Putamen (tissue), 1 donor: Measurements from ENCODE around the gene STK38L.

Experiments
- DNase-seq: peaks from one replicate; pipeline ENCODE4 v3.0.0-alpha.2; 2016; ENCODE audit warnings: low spot score

STK38L gene

DNA sequence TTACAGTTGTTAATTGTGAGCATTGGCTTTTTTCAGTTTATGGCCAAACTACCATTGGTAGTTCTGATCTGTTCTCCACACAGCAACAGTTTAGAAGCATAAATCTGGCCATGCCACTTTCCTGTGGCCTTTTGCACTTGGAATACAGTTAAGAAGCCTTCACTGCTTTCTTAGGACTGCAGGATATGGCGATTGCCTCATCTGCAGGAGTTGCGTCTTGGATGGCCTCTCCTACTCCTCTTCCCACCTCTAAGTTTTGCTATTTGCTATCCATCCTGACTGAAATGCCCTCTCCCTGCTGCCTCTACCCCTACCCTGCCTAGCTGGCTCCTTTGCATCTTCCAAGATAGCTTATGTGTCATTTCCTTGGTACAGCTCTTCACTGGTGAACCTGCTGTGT is 75.8 kb downstream of the STK38L start:
- no peak for DNase-seq

DNA sequence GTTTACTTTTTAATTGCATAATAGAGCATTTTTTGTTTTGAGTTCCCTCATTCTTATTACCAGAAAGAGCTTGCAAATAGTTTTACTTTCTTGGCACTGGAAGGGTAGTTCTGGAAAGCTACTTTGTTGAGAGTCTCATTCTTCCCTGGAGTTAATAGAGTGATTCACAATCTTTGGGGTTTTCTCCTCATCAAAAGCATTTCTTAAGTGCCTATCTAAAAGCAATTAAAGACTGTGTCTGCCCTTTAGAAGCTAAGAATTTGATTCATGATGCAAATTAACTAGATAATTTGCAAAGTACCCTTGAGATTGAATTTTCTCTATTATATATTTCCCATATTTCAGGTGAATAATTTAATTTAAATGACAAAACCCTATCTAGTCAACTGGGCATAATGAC is 80.4 kb downstream of the STK38L start:
- DNase-seq: no peak

DNA sequence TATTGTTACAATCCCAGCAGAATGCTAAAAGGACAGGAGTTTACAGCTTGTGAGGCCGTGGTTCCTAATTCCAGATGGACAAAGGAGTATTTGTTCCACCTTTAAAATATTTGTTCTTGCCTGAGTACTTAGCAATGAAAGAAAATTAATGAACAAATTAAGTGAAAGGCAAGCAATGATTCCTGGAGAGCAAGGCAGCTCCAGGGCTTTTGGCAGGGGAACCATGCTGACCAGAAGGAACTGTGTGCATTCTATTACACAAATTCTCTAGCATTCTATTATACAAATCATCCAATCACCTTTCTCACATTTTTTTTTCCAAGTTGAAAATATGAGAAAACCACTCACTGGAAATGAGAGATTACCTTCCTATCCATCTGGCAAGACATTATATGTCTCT is 86.8 kb downstream of the STK38L start:
- no peak for DNase-seq

DNA sequence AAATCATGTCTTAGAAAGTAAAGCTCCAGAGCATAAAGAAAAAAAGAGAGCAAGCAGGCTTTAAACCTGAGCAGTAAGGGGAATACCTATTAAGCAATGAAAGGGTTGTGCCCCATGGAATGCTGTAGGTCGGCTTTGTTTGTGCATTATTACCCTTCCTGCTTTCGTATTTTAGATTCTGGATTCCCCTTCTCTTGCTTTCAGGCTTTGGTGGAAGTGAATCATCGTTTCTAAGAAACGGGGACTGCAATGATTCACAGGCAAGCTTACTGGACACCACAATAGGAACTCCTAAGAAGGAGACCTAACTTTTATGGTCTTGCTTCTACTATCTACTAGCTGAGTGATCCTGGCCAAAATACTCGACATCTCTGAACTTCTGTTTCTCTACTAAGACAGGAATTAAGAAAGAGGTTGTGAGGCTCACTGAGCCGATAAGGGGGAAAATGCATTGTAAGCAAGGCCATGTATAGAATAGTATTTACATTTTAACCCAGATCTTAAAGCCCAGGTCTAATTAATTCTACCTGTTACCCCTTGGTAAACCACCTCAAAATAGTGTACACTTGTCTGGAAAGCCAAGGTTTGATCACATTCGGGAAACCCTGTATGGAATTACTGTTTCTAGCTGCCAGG is 87.3 kb downstream of the STK38L start:
- no peak for DNase-seq

DNA sequence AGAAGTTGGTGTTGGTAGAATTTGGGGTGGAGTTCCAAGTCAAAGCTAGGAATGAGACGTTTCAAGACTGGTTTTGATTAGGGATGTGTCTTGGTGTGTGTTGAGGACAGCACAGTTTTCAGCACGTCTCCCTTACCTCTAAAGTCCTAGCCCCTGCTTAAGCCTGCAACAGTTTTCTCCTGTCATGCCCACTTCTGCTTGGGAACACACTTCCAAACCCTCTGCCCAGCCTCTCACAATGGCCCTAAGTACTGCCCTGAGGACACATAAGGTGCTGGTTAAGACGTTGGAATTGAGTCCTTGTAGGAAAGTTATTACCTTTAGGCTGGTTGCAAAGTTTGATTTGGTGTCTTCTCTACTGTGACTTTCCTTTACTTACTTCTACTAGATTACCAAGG is 87.8 kb downstream of the STK38L start:
- DNase-seq: no peak

DNA sequence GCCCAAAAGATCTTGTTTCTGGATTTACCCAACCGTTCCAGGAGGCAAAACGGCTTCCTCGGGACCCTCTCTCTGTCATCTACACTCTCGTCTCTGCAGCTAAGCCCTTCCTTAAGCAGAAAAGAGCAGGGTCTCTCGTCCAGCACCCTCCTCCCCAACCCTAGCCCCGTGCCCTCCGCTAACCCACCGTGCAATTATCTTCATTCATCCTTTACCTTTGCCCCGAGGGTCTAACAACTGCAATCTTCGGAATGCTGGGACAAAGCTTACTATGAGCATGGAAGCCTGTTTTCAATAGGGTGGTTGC is 88.3 kb downstream of the STK38L start:
- no peak for DNase-seq

DNA sequence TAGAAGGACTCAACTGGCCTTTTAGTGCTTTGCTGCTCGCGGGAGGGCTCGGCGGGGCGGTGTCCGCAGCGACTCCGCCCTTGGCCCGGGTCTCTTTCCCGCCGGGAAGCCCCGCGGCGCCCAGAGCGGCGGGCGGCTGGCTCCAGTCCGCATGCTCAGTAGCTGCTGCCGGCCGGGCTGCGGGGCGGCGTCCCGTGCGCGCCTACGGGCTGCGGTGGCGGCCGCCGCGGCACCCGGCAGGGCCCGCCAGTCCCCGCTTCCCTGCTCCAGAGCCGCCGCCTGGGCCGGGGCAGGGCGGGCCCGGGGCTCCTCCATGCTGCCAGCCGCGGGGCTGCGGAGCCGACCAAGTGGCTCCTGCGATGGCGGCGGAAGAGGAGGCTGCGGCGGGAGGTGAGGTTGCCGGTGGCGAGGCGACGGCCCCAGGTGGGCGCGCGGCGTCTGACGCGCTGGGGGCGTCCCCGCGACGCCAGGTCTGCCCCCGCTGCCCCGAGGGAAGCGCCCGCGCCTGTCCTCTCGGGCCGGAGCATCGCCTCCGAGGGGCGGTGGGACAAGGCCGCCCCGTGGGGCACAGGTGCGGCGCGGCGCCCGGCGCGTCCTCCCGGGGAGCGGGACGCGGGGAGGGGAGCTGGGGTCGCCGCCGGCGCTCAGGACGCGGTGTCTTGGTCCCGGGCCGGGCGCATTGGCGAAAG is 88.8 kb downstream of the STK38L start, which contains the start of gene BMAL2:
TSS of gene BMAL2 (plus strand) at position 123 of the 689 bp plus-strand sequence. CDS start at position 360, 237 bp downstream.
- no peak for DNase-seq

DNA sequence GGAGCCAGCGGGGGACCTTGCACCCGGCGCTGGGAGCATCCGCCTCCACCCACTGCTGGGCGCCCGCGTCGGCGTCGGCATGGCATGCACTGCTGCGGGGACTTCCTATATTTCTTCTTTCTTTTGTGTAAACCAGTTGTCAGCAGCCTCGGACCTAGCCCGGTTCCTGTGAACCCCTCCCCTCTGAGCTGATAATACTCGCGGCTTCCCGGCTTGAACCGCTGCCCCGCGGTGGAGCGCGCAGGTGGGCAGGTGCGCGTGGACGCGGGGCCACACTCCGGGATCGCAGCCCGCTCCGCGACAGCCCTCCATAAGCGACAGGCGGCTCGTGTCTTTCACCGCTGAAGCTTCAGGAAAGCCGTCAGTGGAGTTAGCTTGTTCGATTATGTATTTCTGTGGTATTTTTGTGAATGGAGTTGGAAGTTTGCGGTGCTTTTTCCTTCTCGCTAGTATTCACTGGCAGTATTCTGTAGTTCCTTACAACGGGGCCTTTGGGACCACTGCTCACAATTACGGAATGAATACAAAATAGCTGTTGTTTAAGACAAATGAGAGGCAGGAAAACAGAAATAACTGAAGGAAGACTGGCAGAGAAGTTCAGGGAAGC is 89.4 kb downstream of the STK38L start:
- no peak for DNase-seq

DNA sequence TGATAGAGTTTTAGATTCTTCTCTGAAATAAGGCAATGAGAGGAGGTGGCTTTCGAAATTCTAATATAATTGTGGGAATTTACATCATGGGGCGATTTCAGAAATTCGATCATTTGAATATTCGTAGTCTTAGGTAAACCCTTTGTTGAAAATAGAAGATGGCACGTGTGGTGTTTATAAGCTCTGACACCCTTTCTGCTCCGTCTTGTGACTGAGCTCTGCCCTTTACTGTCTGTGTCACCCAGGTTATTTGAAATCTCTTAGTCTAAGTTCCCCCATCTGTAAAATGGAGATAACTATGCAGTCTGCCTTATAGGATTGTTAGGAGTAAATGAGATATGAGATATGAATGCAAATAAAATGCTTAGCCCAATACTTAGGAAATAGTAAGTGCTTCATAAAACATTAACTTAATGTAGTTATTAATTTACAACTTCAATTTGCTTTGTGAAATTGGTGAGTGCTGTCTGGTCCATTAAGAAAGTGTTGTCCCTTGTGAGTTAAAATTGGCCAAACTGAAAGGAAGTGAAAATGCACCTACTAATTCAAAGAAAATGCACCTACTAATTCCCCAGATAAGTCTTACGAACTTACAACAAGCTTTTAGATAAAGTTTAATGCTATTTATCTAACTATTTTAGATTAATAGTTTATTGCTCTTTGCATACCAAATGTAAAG is 90.1 kb downstream of the STK38L start:
- DNase-seq: no peak

DNA sequence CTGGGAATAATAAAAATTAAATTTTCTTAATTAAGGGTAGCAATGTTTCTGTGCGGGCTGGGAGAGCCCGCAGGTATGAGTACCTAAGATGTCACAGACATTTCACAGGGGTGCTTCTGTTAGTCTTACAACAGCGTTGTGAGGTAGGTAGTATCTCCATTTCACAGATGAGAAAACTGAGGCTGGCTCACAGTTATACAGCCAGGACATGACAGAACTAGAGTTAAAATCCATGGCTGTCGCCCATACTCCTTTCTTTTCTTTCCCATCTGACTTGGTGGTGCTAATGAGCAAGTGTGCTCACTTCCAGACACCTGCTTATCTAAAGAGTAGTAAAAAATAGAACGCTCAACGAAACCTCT is 90.6 kb downstream of the STK38L start:
- DNase-seq: no peak

DNA sequence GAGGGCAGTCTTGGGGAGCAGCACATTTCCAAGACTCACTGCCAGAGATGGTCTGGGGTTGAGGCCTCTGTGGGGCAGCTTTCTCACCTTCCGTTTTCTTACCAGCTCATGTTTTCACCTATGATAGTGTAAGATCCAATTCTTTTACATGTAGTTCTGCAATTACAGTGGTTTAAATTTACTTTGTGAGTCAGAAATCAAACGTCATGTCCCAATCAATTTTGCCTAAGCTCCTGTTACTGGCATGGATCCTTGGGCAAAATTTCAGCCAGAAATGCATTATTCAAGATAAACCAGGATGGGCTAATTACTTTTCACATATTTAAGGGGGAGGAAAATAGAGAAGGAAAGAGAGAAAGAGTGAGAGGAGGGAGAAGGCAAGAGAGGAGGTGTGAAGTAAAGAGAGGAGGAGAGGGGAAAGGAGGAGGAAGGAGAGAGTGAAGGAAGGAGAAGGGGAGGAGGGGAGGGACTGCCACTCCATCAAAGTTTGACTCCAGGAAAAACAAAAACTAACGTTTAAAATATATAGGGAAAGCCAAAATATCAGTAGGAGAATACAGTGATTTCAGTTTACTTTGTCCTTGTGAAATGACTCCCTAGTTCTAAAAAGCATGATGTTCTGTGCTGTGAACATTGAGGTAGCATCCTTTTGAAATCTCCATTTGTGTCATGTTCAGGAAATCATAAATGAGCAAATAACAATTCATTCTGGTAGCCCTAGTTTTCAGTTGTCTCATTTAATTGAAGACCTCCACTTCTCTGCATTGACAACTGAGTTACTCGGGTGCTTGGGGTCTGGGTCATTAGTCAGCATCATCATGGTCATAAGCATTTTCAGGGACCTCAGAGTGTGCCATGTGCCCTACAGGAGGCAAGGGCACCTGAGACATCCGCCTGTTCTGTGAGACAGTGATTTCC is 91.5 kb downstream of the STK38L start:
- DNase-seq: no peak

DNA sequence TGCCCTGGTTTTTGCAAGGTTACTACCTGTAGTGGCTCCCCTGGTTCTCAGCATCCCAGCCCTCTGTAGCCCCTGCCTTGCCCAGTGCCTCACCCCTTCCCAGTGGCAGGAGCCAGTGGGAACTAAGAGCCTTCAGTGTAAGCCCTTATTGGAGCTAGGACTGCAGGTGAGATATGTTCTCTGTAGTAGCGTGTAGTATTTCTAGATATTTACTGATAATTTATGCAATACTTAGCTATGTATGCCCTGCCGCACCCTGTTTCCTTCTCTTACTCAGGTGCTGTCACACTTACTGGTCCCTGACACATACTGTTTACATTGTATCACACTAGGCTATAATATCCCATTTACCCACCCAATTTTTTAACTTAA is 92.2 kb downstream of the STK38L start:
- DNase-seq: no peak

DNA sequence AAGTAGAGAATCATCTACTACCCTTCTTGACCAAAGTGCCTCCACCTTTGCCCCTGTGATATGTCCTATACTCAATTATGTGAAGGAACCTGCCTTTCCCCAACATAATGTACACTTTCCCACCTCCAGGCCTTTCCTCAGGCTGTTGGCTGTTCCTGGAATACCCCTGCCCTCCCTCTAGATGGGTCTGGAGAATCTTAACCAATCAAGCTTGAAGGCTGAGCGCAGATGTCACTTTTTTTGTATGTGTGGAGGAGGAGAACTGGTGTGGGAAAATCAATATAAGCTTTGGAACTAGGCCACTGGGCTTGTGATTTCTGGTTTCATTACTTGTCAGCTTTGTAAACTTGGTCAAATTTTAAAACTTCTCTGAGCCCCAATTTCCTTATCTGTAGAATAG is 93.3 kb downstream of the STK38L start:
- DNase-seq: no peak

DNA sequence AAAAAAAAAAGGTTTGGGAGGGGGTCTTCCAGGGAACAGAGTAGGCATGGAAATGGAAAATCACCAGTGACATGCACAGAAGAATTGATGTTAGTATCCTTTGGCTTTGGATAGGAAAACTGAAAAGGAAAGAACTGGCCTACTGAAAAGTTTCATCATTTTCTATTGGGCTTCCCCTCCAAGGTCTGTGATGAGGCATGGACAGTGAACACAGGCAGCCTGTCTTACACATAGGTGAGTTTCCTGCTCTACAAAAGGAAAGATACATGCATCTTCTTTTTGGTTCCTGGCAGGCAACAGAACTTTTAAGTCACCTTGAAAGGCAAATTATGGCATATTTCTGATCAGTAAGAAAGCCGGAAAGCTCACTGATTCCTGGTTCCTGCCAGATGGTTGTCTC is 94.4 kb downstream of the STK38L start:
- DNase-seq: no peak

DNA sequence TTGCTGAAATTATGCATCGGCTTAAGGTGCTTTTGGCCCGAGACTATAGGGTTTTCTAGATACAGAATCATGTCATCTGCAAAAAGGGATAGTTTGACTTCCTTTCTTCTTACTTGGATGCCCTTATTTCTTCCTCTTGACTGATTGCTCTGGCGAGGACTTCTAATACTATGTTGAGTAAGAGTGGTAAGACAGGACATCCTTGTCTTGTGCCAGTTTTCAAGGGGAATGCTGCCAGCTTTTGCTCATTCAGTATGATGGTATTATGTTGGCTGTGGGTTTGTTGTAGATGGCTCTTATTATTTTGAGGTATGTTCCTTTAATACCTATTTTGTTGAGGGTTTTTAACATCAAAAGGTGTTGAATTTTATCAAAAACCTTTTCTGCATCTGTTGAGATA is 96.9 kb downstream of the STK38L start:
- no peak for DNase-seq

DNA sequence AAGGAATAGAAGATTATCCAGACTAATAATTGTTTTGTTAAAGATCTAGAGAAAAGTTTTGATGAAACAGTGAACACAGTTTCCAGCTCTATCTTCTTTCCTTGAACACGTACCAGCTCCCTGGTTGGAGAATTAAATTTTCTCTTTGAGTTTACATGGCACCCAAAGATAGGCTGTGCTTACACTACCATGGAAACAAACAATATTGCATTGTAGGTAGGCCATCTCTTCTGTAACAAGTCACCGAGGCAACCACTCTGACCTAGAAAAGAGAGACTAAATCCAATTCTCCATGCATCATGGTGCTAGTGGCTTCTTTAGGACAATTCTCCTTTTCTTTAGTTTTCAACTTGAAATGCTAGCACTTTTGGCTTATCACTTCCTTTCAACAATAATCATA is 98.5 kb downstream of the STK38L start:
- no peak for DNase-seq

DNA sequence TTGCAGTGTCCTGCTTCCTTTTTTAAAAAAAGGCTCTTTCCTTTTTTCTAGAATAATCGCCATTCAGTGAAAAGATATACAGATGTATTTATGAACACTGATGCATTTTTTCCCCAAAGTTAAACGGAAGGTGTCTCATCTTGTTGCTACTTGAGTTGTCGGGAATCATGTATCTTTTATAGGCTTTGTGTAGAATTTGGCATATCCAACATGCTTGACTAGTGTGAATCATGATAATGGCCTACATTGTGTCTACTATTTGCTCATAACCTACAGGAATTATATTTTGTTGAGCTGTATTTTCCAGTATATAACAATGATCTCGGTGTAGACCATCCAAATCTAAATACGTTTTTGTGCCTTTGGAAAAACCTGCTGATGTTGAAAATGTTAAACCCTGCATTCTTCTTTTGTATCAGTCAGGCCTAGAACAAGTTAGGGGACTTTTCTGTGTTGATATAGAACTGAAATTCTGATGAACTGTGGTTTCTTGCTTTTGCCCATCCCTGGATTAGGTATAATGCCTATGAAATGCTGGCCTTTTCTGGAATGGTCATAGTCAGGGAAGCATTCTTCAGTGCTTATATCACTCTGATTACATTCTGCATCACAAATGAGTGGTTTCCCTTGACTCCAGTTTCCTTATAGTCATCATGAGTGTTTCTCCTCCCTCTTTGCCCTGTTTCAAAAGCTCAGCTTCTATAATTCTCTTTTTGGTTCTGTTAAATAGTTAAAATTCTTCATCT is 99.3 kb downstream of the STK38L start:
- DNase-seq: no peak

DNA sequence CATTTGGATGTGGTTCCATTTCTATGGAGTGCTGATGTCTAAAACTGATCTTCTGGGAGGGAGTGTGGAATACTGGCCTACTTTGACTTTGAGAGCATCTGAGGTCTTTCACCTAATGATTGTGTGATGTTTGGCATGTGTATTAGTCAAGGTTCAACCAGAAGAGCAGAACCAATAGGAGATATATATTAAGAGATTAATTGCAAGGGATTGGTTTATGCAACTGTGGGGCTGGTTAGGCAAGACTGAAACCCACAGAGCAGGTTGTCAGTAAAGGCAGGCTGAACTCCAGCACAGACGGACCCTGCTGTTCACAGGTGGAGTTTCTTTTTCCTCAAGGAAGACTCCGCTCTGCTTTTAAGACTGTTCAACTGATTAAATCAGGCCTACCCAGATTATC is 100.2 kb downstream of the STK38L start:
- DNase-seq: no peak

DNA sequence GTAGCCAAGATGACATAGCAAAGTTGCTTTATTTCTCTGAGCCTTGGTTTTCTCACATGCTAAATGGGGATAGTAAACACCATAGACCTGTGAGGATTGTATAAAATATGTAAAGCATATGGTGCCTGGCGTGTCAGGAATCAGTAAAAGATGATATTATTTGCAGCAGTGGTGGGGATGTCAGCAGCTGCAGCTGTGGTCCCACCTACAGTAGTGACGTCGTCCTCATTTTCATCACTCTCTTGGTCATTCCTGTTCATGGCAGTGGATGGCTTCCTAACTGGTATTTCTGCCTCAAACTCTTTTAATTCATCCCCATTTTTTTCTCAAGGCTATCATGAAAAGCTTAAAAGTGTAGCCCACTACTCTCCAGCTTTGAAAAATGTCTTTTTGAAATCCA is 100.7 kb downstream of the STK38L start:
- no peak for DNase-seq

DNA sequence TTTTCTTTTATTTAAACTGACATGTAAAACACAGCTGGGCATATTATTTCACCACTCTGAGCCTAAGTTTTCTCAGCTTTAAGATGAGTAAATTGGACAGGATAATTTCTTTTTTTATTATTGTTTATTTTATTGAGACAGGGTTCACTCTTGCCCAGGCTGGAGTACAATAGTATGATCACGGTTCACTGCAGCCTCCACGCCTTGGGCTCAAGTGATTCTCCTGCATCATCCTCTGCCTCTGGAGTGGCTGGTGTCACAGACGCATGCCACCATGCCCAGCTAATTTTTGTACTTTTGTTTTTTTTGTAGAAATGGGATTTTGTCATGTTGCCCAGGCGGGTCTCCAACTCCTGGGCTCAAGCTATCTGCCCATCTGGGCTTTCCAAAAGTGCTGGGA is 101.3 kb downstream of the STK38L start:
- no peak for DNase-seq

DNA sequence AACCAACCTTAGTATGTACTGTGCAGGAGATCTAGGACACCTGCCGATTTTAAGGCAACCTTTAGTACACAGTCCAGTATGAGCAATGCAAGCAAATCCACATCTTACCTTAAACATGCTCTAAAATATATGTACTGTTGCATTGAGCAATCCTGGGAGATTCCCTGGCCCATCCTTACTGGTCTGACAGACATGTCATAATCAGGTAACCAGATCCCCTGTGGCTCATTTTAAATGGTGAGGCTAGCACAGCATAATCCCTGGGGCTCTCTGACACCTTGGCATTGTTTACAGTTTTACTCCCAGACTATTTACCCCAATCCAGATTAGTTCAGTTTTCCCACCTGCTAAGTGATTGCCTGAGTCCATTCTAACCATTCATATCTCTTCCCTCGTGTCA is 103.7 kb downstream of the STK38L start:
- no peak for DNase-seq

DNA sequence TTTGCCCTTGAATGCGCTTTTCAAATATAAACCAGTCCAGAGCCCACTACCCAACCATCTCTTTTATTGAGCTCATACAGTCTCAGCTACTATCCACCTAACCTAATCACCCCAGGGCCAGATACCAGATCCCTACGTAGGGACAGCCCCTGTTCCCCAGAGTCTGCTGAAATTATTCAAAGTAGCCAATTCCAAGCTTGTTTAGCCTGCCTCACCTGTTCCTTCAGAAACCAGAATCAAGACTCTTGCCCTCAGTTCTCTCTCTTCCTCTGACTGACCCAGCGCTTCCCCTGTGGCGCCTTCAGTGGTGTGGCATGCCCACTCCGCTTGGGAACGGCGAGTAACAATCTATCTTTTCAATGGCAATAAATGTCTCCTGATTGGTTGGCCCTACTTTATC is 107.4 kb downstream of the STK38L start:
- no peak for DNase-seq
